ENCODE data around the gene PTPRK. TPM values are rescaled to one million over a fixed set of nuclear protein-coding genes. Genes with fewer than 3 reads are reported as not detected.

PTPRK gene
- polyA plus RNA-seq, 3 donors: 0.01 TPM; not detected in 2

DNA sequence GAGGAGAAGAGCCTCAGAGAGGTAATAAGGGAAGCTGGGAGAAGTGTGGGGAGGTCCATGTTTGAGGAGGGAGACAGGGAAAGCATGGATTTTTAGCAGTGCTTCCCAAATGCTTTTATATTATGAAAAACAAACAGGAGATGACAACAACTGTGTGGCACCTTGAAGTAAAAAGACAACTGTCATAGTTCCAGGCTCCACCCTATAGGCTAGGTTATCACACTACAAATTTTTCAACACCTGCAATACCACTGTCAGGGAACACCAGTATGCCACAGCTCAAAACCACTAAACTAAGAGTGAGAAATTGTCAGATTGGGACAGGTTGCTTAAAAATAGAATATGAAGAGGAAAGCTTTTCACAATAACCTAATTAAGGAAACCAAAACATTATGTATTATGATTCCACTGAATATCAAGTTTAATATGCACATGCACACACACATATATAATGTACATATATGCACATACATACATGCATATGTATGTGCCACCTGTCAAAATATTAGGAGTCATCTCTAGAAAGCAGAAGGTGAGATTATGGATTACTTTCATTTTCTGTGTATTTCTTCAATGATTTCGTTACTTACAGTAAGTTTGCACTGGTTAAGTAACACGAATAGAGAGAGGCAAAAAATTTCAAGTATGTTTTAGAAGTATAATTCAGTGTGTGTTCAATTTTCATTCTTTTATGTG is 261.2 kb downstream of the PTPRK start:
- no peaks in the 10 kb centered on the region for H4K20me1 ChIP-seq (ENCODE audit: insufficient read depth, low read length)
- H3K4me3 ChIP-seq (replicated peaks in 1 of 3; ENCODE audit: low read depth in 2 of 3, low read length in 3 of 3): peak overlapping the region; percentile 9 to 54 (median 33)
- peak overlapping the region; percentile 13 for H3K9ac ChIP-seq (ENCODE audit: insufficient read depth, low read length, poor library complexity, severe bottlenecking)
- H3K9me3 ChIP-seq (replicated peaks in 1 of 2; ENCODE audit: control insufficient read depth in 1 of 2, insufficient read depth in 1 of 2, low read length in 2 of 2): no peaks in the 10 kb centered on the region
- Mint-ChIP-seq H3K9me3 (peaks cover 0 to 9% (median 3%) of the 10 kb centered on the region in 7 donors), H3K4me3 (peak overlapping the region; percentile 7 to 72), H3K27me3 (ENCODE audit: low read depth in 3 of 3) (peaks cover 0 to 1% (median 0%) of the 10 kb centered on the region in 3 donors), H3K36me3 (no peaks in the 10 kb centered on the region), H3K4me1 (peaks cover 13% of the 10 kb centered on the region), H3K27ac (peak overlapping the region in 2 of 7 donors; percentile 20 to 27)
- no peaks in the 10 kb centered on the region for H3K36me3 ChIP-seq (replicated peaks in 1 of 2; ENCODE audit: control insufficient read depth in 1 of 2, insufficient read depth in 2 of 2, low read length in 2 of 2)
- no CpG with 5 or more reads among the region's 2 CpGs for WGBS (ENCODE audit: insufficient coverage)
- H3K4me1 ChIP-seq (ENCODE audit: control insufficient read depth in 1 of 2, insufficient read depth in 2 of 2, low read length in 2 of 2): peaks cover 0 to 3% of the 10 kb centered on the region in 2 donors
- intact Hi-C loops (cut with micrococcal nuclease): no loop called here
- H3K27ac ChIP-seq (ENCODE audit: low read depth in 1 of 2, low read length in 2 of 2): peak overlapping the region in 1 of 2 donors; percentile 39
- no peaks in the 10 kb centered on the region for H3K27me3 ChIP-seq (ENCODE audit: control insufficient read depth in 2 of 2, insufficient read depth in 2 of 2, low read length in 2 of 2)
- no peaks in the 10 kb centered on the region for H3K79me2 ChIP-seq (ENCODE audit: insufficient read depth, low read length)
- peak overlapping the region; percentile 36 for H2AFZ ChIP-seq (ENCODE audit: insufficient read depth, low read depth, low read length, poor library complexity, severe bottlenecking)
- H3K4me2 ChIP-seq (replicated peaks; ENCODE audit: extremely low read depth, low read length, poor library complexity, severe bottlenecking): peak overlapping the region; percentile 36
- TF ChIP-seq, protein P1, sequence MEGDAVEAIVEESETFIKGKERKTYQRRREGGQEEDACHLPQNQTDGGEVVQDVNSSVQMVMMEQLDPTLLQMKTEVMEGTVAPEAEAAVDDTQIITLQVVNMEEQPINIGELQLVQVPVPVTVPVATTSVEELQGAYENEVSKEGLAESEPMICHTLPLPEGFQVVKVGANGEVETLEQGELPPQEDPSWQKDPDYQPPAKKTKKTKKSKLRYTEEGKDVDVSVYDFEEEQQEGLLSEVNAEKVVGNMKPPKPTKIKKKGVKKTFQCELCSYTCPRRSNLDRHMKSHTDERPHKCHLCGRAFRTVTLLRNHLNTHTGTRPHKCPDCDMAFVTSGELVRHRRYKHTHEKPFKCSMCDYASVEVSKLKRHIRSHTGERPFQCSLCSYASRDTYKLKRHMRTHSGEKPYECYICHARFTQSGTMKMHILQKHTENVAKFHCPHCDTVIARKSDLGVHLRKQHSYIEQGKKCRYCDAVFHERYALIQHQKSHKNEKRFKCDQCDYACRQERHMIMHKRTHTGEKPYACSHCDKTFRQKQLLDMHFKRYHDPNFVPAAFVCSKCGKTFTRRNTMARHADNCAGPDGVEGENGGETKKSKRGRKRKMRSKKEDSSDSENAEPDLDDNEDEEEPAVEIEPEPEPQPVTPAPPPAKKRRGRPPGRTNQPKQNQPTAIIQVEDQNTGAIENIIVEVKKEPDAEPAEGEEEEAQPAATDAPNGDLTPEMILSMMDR (IDR thresholded peaks at IDR 0.05): no peak
- no peak for DNase-seq

GRCh38 chr6:128256095-128256494 is 264.3 kb downstream of the PTPRK start:
- no peak for DNase-seq
- H3K27me3 Mint-ChIP-seq (ENCODE audit: low read depth in 3 of 3): peaks cover 0 to 1% (median 0%) of the 10 kb centered on the region in 3 donors
- H3K36me3 ChIP-seq (replicated peaks in 1 of 2; ENCODE audit: control insufficient read depth in 1 of 2, insufficient read depth in 2 of 2, low read length in 2 of 2): no peaks in the 10 kb centered on the region
- H3K9me3 ChIP-seq (replicated peaks in 1 of 2; ENCODE audit: control insufficient read depth in 1 of 2, insufficient read depth in 1 of 2, low read length in 2 of 2): no peaks in the 10 kb centered on the region
- no peaks in the 10 kb centered on the region for H4K20me1 ChIP-seq (ENCODE audit: insufficient read depth, low read length)
- no peak overlapping the region for H3K4me3 Mint-ChIP-seq
- no peaks in the 10 kb centered on the region for H3K79me2 ChIP-seq (ENCODE audit: insufficient read depth, low read length)
- peaks cover 0 to 3% of the 10 kb centered on the region in 2 donors for H3K4me1 ChIP-seq (ENCODE audit: control insufficient read depth in 1 of 2, insufficient read depth in 2 of 2, low read length in 2 of 2)
- H3K27me3 ChIP-seq (ENCODE audit: control insufficient read depth in 2 of 2, insufficient read depth in 2 of 2, low read length in 2 of 2): no peaks in the 10 kb centered on the region
- WGBS (ENCODE audit: insufficient coverage): no CpG with 5 or more reads among the region's 5 CpGs
- H3K27ac ChIP-seq (ENCODE audit: low read depth in 1 of 2, low read length in 2 of 2): no peak overlapping the region
- H2AFZ ChIP-seq (ENCODE audit: insufficient read depth, low read depth, low read length, poor library complexity, severe bottlenecking): no peak overlapping the region
- no peak overlapping the region for H3K9ac ChIP-seq (ENCODE audit: insufficient read depth, low read length, poor library complexity, severe bottlenecking)
- TF ChIP-seq, protein P1 (IDR thresholded peaks at IDR 0.05): no peak
- peaks cover 13% of the 10 kb centered on the region for H3K4me1 Mint-ChIP-seq
- no peak overlapping the region for H3K4me2 ChIP-seq (replicated peaks; ENCODE audit: extremely low read depth, low read length, poor library complexity, severe bottlenecking)
- no peak overlapping the region for H3K4me3 ChIP-seq (replicated peaks in 1 of 3; ENCODE audit: low read depth in 2 of 3, low read length in 3 of 3)
- no peaks in the 10 kb centered on the region for H3K36me3 Mint-ChIP-seq
- intact Hi-C loops (cut with micrococcal nuclease): no loop called here
- peaks cover 0 to 6% (median 3%) of the 10 kb centered on the region in 7 donors for H3K9me3 Mint-ChIP-seq
- no peak overlapping the region for H3K27ac Mint-ChIP-seq

All from CD14-positive monocyte (primary cell).